ENCODE measurements around the gene POMGNT2.

DNA sequence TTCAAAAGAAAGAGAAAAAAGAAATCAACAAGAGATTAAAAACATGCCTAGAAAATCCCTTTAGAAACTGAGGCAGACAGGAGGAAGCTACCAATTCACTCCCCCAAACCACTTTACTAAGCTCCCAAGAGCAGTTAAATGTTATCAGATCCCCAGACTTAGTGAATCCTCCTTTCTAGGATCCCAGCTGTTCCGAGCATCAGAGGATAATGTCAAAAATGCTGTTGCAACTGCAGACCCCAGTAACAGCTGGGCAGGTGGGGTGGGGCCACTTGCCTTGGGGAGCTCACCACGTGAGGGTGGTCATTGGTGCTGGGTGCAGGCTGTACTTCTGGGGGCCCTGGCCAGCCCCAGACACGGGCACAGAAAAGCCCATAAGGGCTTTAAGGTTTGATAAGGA is 9.1 kb downstream of the POMGNT2 start:
- TF ChIP-seq CTCF (IDR thresholded peaks at IDR 0.05 in 4 of 5, conservative IDR thresholded peaks at IDR 0.05 in 1 of 5) (no peak), POLR2A (IDR thresholded peaks at IDR 0.05) (no peak)

Data from gastrocnemius medialis (tissue), 4 donors.